ENCODE results near the gene KCNMA1. TPM values are rescaled to one million over a fixed set of nuclear protein-coding genes. Genes with fewer than 3 reads are reported as not detected.
A peak's percentile ranks its signal among the peaks of the same experiment; 100 is the strongest.

KCNMA1 gene
- total and polyA plus RNA-seq, 9 of the 15 experiments (the other 6 are each of a cell fraction or from before 2014, with no cell fraction given): 0.01 to 0.95 (median 0.15) TPM; not detected in 4

DNA sequence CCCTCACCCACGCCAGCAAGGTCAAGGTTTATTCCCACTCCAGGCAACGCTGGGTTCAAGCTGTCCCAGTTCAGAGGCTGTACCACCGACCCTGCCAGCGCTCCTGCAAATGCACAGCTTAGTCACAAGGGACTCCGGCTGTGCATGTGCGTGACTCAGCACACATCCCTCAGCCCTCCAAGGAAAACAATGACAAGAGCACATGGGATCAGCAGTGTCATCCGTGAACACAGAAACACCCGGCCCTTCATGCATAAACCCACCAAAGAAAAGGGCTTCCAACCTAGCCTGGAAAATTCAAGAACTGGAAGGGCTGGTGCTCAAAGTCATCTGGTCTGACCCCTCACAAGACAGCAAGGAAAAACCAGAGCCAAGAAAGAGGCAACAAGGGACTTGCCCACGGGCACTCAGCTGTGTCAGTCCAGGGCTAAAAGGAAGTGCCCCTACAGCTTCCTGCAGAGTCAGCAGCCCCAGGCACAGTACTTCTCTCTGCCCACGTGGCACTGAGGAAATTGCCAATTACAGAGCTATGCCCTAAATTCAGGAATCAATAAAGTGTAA lies 106.1 kb downstream of the KCNMA1 start:
- ATAC-seq (peak; percentile 81), DNase-seq (ENCODE audit: extremely low read depth in 1 of 4, low spot score in 3 of 4) (peak in 3 of 4 experiments; percentile 19 to 34 (median 30)), FAIRE-seq (peak; percentile 32)
- Histone ChIP-seq H3K4me1 (replicated peaks in 1 of 2; ENCODE audit: control insufficient read depth in 2 of 2, insufficient read depth in 2 of 2, low read length in 2 of 2) (peaks cover 0 to 5% of the 10 kb centered on the region in 2 experiments; a peak in 3 of 5 replicates), H3K79me2 (ENCODE audit: control insufficient read depth, insufficient read depth, low read length) (no peaks in the 10 kb centered on the region), H3K9me3 (replicated peaks; ENCODE audit: control insufficient read depth, insufficient read depth, low read depth, low read length) (no peaks in the 10 kb centered on the region), H3K4me2 (ENCODE audit: insufficient read depth, low read length) (peak overlapping the region; percentile 65), H3K36me3 (ENCODE audit: control insufficient read depth, insufficient read depth, low read length) (no peaks in the 10 kb centered on the region), H4K20me1 (replicated peaks; ENCODE audit: control insufficient read depth, insufficient read depth, low read length) (no peaks in the 10 kb centered on the region), H3K27ac (ENCODE audit: extremely low read depth, low read depth, low read length) (no peak overlapping the region), H2AFZ (ENCODE audit: low read depth, low read length) (peak overlapping the region; percentile 32; the same call in 1 of the 2 replicates), H3K9ac (ENCODE audit: insufficient read depth in 1 of 2, low read depth in 2 of 2, low read length in 2 of 2) (no peak overlapping the region), H3K9me1 (ENCODE audit: control insufficient read depth, insufficient read depth, low read length) (no peaks in the 10 kb centered on the region), H3K4me3 (no peak overlapping the region), H3K27me3 (ENCODE audit: control insufficient read depth in 2 of 2, insufficient read depth in 2 of 2, low read length in 2 of 2) (peaks cover 0 to 12% of the 10 kb centered on the region in 2 experiments; a peak in 2 of 5 replicates)
- ChIA-PET CTCF (ENCODE audit: low intra/inter-chr PET ratio) (no interaction called here), POLR2A (interaction anchor here (0.6 to 1.0 kb wide), 2 partner anchors 9 to 505 kb away, joined by 3 to 9 read pairs; no protein-coding TSS in a partner anchor)
- in situ Hi-C loops (cut with MboI) (no loop called here), intact Hi-C loops (cut with micrococcal nuclease) (loop anchor here (10.0 kb wide), 1 partner anchor 113 kb away; no protein-coding TSS in a partner anchor)
- under 1% methylated on average over 10 of the region's 10 CpGs for WGBS (ENCODE audit: insufficient coverage, low coverage, missing lambda C conversion rate)
- no TSS peak for BruUV-seq (replicated peaks)
- TF ChIP-seq MAFK (IDR thresholded peaks at IDR 0.05; ENCODE audit: low read length): peak; percentile 79
- 0 out of 2 replicates have a peak, but pooled peaks have one; percentile 19 for TF ChIP-seq EP400 (IDR thresholded peaks at IDR 0.05)
- no peak for TF ChIP-seq FIP1L1 (IDR thresholded peaks at IDR 0.05; ENCODE audit: low read depth, low read length, poor library complexity, severe bottlenecking)
- peak; percentile 84 for TF ChIP-seq FOSL1 (tag; conservative IDR thresholded peaks at IDR 0.05)
- TF ChIP-seq JUNB (CRISPR knock-in tag; conservative IDR thresholded peaks at IDR 0.05): 0 out of 2 replicates have a peak, but pooled peaks have one; percentile 42
- no peak for TF ChIP-seq LEF1 (IDR thresholded peaks at IDR 0.05)
- peak; percentile 61 for TF ChIP-seq BHLHE40 (IDR thresholded peaks at IDR 0.05; ENCODE audit: low read length)
- peak; percentile 89 for TF ChIP-seq ZNF316 (IDR thresholded peaks at IDR 0.05)
- TF ChIP-seq, protein P1, sequence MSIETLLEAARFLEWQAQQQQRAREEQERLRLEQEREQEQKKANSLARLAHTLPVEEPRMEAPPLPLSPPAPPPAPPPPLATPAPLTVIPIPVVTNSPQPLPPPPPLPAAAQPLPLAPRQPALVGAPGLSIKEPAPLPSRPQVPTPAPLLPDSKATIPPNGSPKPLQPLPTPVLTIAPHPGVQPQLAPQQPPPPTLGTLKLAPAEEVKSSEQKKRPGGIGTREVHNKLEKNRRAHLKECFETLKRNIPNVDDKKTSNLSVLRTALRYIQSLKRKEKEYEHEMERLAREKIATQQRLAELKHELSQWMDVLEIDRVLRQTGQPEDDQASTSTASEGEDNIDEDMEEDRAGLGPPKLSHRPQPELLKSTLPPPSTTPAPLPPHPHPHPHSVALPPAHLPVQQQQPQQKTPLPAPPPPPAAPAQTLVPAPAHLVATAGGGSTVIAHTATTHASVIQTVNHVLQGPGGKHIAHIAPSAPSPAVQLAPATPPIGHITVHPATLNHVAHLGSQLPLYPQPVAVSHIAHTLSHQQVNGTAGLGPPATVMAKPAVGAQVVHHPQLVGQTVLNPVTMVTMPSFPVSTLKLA (conservative IDR thresholded peaks at IDR 0.05): peak; percentile 80 to 81
- no peak for TF ChIP-seq SNIP1 (IDR thresholded peaks at IDR 0.05; ENCODE audit: low read depth)
- TF ChIP-seq ZNF780A (CRISPR knock-in tag; IDR thresholded peaks at IDR 0.05): no peak
- peak in 1 of 2 experiments; percentile 40; a peak in 1 of 4 replicates for TF ChIP-seq NRF1 (conservative IDR thresholded peaks at IDR 0.05 in 1 of 2, IDR thresholded peaks at IDR 0.05 in 1 of 2)
- TF ChIP-seq, protein P2, sequence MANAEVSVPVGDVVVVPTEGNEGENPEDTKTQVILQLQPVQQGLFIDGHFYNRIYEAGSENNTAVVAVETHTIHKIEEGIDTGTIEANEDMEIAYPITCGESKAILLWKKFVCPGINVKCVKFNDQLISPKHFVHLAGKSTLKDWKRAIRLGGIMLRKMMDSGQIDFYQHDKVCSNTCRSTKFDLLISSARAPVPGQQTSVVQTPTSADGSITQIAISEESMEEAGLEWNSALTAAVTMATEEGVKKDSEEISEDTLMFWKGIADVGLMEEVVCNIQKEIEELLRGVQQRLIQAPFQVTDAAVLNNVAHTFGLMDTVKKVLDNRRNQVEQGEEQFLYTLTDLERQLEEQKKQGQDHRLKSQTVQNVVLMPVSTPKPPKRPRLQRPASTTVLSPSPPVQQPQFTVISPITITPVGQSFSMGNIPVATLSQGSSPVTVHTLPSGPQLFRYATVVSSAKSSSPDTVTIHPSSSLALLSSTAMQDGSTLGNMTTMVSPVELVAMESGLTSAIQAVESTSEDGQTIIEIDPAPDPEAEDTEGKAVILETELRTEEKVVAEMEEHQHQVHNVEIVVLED (CRISPR knock-in tag; IDR thresholded peaks at IDR 0.05): no peak
- peak; percentile 61; the same call in 1 of the 2 replicates for TF ChIP-seq JUND (IDR thresholded peaks at IDR 0.05; ENCODE audit: borderline replicate concordance, low read depth, low read length)
- peak; percentile 52; the same call in 1 of the 3 replicates for TF ChIP-seq JUND (tag; IDR thresholded peaks at IDR 0.05; ENCODE audit: borderline replicate concordance, low read depth, low read length)
- TF ChIP-seq C11orf30 (IDR thresholded peaks at IDR 0.05; ENCODE audit: low read depth): peak; percentile 86
- peak; percentile 79 for TF ChIP-seq NFE2L1 (tag; IDR thresholded peaks at IDR 0.05; ENCODE audit: borderline replicate concordance, low read depth)
- TF ChIP-seq, protein P3, sequence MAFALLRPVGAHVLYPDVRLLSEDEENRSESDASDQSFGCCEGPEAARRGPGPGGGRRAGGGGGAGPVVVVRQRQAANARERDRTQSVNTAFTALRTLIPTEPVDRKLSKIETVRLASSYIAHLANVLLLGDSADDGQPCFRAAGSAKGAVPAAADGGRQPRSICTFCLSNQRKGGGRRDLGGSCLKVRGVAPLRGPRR (CRISPR knock-in tag; IDR thresholded peaks at IDR 0.05): no peak
- TF ChIP-seq SOX6 (IDR thresholded peaks at IDR 0.05): peak; percentile 65; the same call in 1 of the 2 replicates
- 0 out of 2 replicates have a peak, but pooled peaks have one; percentile 27 for TF ChIP-seq ARID1B (IDR thresholded peaks at IDR 0.05)
- peak; percentile 78 to 87 for TF ChIP-seq FOXK2 (conservative IDR thresholded peaks at IDR 0.05 in 1 of 2, IDR thresholded peaks at IDR 0.05 in 1 of 2; ENCODE audit: low read depth in 2 of 2)
